DND-41 (cell line): Measurements from ENCODE around the gene ZNF429.
"Not testable (repeated sequence)": the region's sequence is repeated elsewhere in the genome, so short reads cannot be mapped to it uniquely, and the experiment has no call there.

Experiments used
- ATAC-seq: fragments of 200-7000 bp; cut with Tn5 transposase; 3 replicates; pipeline ENCODE4 v1.9.1; 2021; ENCODE audit warnings: low read depth; ENCODE audit not compliant: insufficient read depth
- DNase-seq: peaks from one replicate; pipeline ENCODE4 v3.0.0-alpha.2; 2020
- H2AFZ ChIP-seq: 2 replicates; pipeline ENCODE4 v1.6.0; 2012; ENCODE audit warnings: low read depth, low read length
- H3K27ac ChIP-seq: 2 replicates; pipeline ENCODE4 v1.5.1; 2012; ENCODE audit warnings: low read length, inconsistent platforms
- H3K27me3 ChIP-seq: fragments of 200-600 bp; sonication (generic); 2 replicates; pipeline ENCODE4 v1.6.0; 2012; ENCODE audit warnings: low read length, mild to moderate bottlenecking, inconsistent platforms; ENCODE audit not compliant: insufficient read depth, poor library complexity
- H3K36me3 ChIP-seq: 2 replicates; pipeline ENCODE4 v1.5.1; 2012; ENCODE audit warnings: low read length, inconsistent platforms; ENCODE audit not compliant: insufficient read depth
- H3K4me1 ChIP-seq: 2 replicates; pipeline ENCODE4 v1.5.1; 2012; ENCODE audit warnings: mild to moderate bottlenecking, low read length; ENCODE audit not compliant: insufficient read depth
- H3K4me2 ChIP-seq: 2 replicates; pipeline ENCODE4 v1.6.0; 2012; ENCODE audit warnings: mild to moderate bottlenecking, moderate library complexity, low read length, inconsistent platforms; ENCODE audit not compliant: insufficient read depth
- H3K4me3 ChIP-seq, 2 experiments: fragments of 200-600 bp in 1 of 2; shearing (Covaris generic) in 1 of 2; 2 replicates each; pipeline ENCODE4 v1.5.1; 2012 to 2016; ENCODE audit warnings: inconsistent platforms in 2 of 2, low read length in 2 of 2, mild to moderate bottlenecking in 2 of 2, low read depth in 1 of 2, moderate library complexity in 1 of 2
- H3K79me2 ChIP-seq: 2 replicates; pipeline ENCODE4 v1.6.0; 2012; ENCODE audit warnings: low read length, inconsistent platforms; ENCODE audit not compliant: insufficient read depth
- H3K9ac ChIP-seq: 2 replicates; pipeline ENCODE4 v1.6.0; 2012; ENCODE audit warnings: low read depth, mild to moderate bottlenecking, inconsistent platforms, low read length, moderate library complexity
- H3K9me3 ChIP-seq: 2 replicates; pipeline ENCODE4 v1.5.1; 2012; ENCODE audit warnings: low read length, moderate library complexity, mild to moderate bottlenecking, inconsistent platforms; ENCODE audit not compliant: insufficient read depth, severe bottlenecking
- H4K20me1 ChIP-seq: 2 replicates; pipeline ENCODE4 v1.6.0; 2012; ENCODE audit warnings: low read length; ENCODE audit not compliant: insufficient read depth
- EZH2 ChIP-seq: IDR thresholded peaks from 3 replicates; pipeline ENCODE4 v1.6.1; 2012; ENCODE audit warnings: borderline replicate concordance, low read depth, mild to moderate bottlenecking, moderate library complexity, low read length, inconsistent platforms; ENCODE audit not compliant: severe bottlenecking
- TF ChIP-seq, protein P1 (sequence below): IDR thresholded peaks from 2 replicates; pipeline ENCODE4 v1.5.1; 2012; ENCODE audit warnings: borderline replicate concordance, low read length, moderate library complexity, mild to moderate bottlenecking; ENCODE audit not compliant: poor library complexity, severe bottlenecking; ENCODE audit errors: extremely low read depth

The ZNF429 gene

DNA sequence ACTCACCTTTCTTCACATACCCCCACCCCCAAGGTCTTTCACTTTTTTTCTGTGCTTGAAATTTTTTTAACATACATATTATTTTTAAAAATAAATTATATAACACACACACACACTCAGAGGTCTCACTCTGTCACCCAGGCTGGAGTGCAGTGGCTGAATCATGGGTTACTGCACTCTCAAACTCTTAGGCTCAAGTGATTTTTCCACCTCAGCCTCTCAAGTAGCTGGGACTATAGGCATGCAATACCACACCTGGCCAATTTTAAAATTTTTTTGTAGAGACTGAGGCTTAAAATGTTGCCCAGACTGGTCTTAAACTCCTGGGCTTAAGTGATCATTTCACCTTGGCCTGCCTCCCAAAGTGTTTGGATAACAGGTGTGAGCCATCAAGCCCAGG, 32.9 kb upstream of the ZNF429 start:
- Histone ChIP-seq H3K9ac (no peak overlapping the region), H3K36me3 (no peaks in the 10 kb centered on the region), H3K4me2 (no peak overlapping the region), H3K79me2 (no peaks in the 10 kb centered on the region), H3K4me3 (no peak overlapping the region), H4K20me1 (no peaks in the 10 kb centered on the region), H2AFZ (no peak overlapping the region), H3K27ac (no peak overlapping the region), H3K27me3 (no peaks in the 10 kb centered on the region), H3K9me3 (no peaks in the 10 kb centered on the region), H3K4me1 (no peaks in the 10 kb centered on the region)
- TF ChIP-seq EZH2 = no peak
- TF ChIP-seq, protein P1, sequence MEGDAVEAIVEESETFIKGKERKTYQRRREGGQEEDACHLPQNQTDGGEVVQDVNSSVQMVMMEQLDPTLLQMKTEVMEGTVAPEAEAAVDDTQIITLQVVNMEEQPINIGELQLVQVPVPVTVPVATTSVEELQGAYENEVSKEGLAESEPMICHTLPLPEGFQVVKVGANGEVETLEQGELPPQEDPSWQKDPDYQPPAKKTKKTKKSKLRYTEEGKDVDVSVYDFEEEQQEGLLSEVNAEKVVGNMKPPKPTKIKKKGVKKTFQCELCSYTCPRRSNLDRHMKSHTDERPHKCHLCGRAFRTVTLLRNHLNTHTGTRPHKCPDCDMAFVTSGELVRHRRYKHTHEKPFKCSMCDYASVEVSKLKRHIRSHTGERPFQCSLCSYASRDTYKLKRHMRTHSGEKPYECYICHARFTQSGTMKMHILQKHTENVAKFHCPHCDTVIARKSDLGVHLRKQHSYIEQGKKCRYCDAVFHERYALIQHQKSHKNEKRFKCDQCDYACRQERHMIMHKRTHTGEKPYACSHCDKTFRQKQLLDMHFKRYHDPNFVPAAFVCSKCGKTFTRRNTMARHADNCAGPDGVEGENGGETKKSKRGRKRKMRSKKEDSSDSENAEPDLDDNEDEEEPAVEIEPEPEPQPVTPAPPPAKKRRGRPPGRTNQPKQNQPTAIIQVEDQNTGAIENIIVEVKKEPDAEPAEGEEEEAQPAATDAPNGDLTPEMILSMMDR = no peak
- ATAC-seq (no peak), DNase-seq (no peak)

DNA sequence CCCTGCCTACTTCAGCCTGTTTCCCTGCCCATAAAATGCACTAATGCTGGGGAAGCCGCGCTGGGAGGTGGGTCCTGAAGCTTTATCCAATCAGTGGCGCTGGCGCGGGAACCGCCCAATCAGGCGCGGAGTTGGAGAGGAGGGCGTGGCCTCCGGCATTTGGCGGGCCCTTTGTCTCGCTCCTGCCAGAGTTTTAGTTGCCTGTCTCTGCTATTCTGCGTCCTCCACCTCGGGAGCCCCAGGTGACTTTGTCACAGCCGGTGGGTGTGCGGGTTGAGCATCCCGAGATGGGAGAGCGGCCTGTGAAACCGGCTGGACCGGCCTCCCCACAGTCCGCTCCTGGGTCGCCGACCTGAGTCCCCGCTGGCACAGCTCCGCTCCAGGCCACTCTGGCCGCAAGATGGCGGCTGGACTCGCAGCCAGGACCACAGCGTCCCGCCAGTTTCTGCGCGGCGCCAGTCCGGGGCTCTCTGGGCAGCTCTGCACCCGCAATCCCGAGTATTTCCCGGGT, 30.7 kb upstream of the ZNF429 start:
- H3K9me3 ChIP-seq = no peaks in the 10 kb centered on the region
- no peak for TF ChIP-seq EZH2
- TF ChIP-seq, protein P1 = no peak
- ATAC-seq (no peak), DNase-seq (no peak)
- no peaks in the 10 kb centered on the region for H3K79me2 ChIP-seq
- no peak overlapping the region for H3K9ac ChIP-seq
- H3K27me3 ChIP-seq = no peaks in the 10 kb centered on the region
- no peak overlapping the region for H2AFZ ChIP-seq
- H3K4me2 ChIP-seq = no peak overlapping the region
- H3K36me3 ChIP-seq = no peaks in the 10 kb centered on the region
- H3K27ac ChIP-seq = no peak overlapping the region
- H3K4me1 ChIP-seq = no peaks in the 10 kb centered on the region
- H4K20me1 ChIP-seq = no peaks in the 10 kb centered on the region
- no peak overlapping the region for H3K4me3 ChIP-seq

DNA sequence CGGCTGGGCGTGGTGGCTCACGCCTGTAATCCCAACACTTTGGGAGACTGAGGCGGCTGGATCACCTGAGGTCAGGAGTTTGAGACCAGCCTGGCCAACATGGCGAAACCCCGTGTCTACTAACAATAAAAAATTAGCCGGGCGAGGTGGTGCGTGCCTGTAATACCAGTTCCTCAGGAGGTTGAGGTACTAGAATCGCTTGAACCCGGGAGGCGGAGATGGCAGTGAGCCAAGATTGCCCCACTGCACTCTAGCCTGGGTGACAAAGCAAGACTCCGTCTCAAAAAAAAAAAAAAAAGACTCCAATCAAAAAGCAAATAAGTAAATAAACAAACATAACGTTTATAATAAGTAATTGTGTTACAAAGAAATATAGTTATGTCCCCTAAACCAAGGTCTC, 23.0 kb upstream of the ZNF429 start:
- not testable (repeated sequence) for H2AFZ ChIP-seq, H3K36me3 ChIP-seq, H3K9ac ChIP-seq, H3K79me2 ChIP-seq, H4K20me1 ChIP-seq, H3K4me1 ChIP-seq, H3K9me3 ChIP-seq, H3K27ac ChIP-seq, DNase-seq, H3K4me3 ChIP-seq, H3K27me3 ChIP-seq, ATAC-seq, H3K4me2 ChIP-seq

DNA sequence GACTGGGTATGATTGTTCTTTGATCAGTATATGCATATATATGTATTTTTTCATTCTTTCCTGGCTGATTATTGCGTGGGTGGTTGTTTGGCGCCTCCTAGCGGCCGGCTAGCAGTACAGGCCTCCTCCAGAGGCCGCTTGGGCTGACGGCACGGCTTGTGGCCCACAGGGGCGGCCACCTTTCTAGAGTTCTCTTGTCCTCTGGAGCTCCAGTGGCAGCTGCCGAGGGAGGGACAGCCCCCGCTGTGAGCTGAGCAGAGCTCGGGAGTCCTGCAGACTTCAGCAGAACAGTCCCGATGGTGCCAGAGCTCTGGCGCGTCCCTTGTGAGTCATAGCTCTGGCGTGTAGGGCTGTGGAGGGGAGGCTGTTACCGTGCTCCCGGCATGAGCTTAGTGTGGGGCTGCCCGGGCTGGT, 22.5 kb upstream of the ZNF429 start:
- H3K9ac ChIP-seq = no peak overlapping the region
- TF ChIP-seq, protein P1 = peak; percentile 85
- TF ChIP-seq EZH2 = no peak
- DNase-seq (peak; percentile 62), ATAC-seq (peak; percentile 83)
- no peaks in the 10 kb centered on the region for H3K27me3 ChIP-seq
- no peaks in the 10 kb centered on the region for H3K79me2 ChIP-seq
- no peak overlapping the region for H3K4me3 ChIP-seq
- H3K36me3 ChIP-seq = no peaks in the 10 kb centered on the region
- H3K4me2 ChIP-seq = no peak overlapping the region
- H2AFZ ChIP-seq = no peak overlapping the region
- H3K9me3 ChIP-seq = peaks cover 5% of the 10 kb centered on the region
- no peaks in the 10 kb centered on the region for H3K4me1 ChIP-seq
- no peak overlapping the region for H3K27ac ChIP-seq
- H4K20me1 ChIP-seq = no peaks in the 10 kb centered on the region
